Peyer's patch (tissue), 4 donors: ENCODE data around the gene NFATC2IP. TPM values are rescaled to one million over a fixed set of nuclear protein-coding genes. Genes with fewer than 3 reads are reported as not detected.
A peak's percentile ranks its signal among the peaks of the same experiment; 100 is the strongest.

ENCODE experiments used
- DNase-seq, 3 donors: peaks; one replicate each; pipeline ENCODE4 v3.0.0-alpha.2; 2017 to 2019
- H3K27ac ChIP-seq, 4 donors: fragments of 200-600 bp; sonication (generic); one replicate each; pipeline ENCODE4 v1.5.1; 2016 to 2019
- H3K27me3 ChIP-seq, 2 donors: fragments of 200-600 bp; sonication (generic); one replicate each; pipeline ENCODE4 v1.5.1; 2019
- H3K36me3 ChIP-seq, 3 donors: fragments of 200-600 bp; sonication (generic); one replicate each; pipeline ENCODE4 v1.5.1; 2016 to 2019
- H3K4me1 ChIP-seq, 4 donors: fragments of 200-600 bp; sonication (generic); one replicate each; pipeline ENCODE4 v1.5.1; 2016 to 2019
- H3K4me3 ChIP-seq, 4 donors: fragments of 200-600 bp; sonication (generic); 1 replicate in 3 of 4; 2 replicates in 1 of 4; pipeline ENCODE4 v1.5.1; 2016 to 2019; ENCODE audit warnings: mild to moderate bottlenecking in 1 of 4
- H3K9me3 ChIP-seq, 4 donors: fragments of 200-600 bp; sonication (generic); one replicate each; pipeline ENCODE4 v1.5.1; 2016 to 2019; ENCODE audit warnings: mild to moderate bottlenecking in 1 of 4
- POLR2A ChIP-seq, 2 donors: fragments of 450-650 bp; IDR thresholded peaks; one replicate each; pipeline ENCODE4 v1.5.1; 2017; ENCODE audit warnings: antibody characterized with exemption in 2 of 2, mild to moderate bottlenecking in 2 of 2, moderate library complexity in 2 of 2
- total RNA-seq, 4 donors: library from RNA; depleted of rRNA; stranded (reverse); fragments of >200 nt; gene quantifications; one replicate each; pipeline ENCODE4 v1.1.0, GENCODE V29; 2016
- TF ChIP-seq, protein P1 (sequence below), 6 experiments: fragments of 450-650 bp in 4 of 6; fragments of 200-600 bp in 2 of 6; sonication (generic) in 1 of 6; IDR thresholded peaks; one replicate each; pipeline ENCODE4 v1.5.1; 2017 to 2019; ENCODE audit warnings: antibody characterized with exemption in 6 of 6, mild to moderate bottlenecking in 3 of 6, moderate library complexity in 1 of 6

NFATC2IP gene
- total RNA-seq, 4 donors from 2014 or later, result 53.8 to 86.5 (median 79.6) TPM

DNA sequence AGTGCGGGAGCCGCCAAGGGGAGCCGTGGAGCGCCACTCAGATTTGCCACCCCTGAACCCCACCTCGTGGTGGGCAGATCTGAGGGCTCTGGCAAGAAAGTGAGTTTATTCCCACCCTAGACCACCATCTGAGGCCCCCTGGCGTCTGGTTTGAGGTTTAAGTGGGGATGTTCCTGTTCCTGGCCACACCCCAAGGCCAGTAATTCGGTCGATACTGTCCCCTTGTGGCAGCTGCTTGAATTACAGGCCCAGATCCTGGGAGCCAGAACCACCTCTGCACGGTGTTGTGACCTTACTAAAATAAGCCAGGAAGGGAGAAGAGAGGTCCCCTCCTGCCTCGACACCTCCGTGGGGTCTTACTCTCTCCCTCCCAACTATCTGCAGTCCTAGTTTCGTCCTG is 30.8 kb downstream of the NFATC2IP start:
- Histone ChIP-seq H3K36me3 (peaks cover 0 to 76% (median 0%) of the 10 kb centered on the region in 3 donors), H3K9me3 (no peaks in the 10 kb centered on the region), H3K4me1 (peaks cover 0 to 10% (median 5%) of the 10 kb centered on the region in 4 donors), H3K27ac (no peak overlapping the region), H3K27me3 (no peaks in the 10 kb centered on the region), H3K4me3 (no peak overlapping the region)
- no peak for TF ChIP-seq POLR2A (IDR thresholded peaks at IDR 0.05)
- TF ChIP-seq, protein P1, sequence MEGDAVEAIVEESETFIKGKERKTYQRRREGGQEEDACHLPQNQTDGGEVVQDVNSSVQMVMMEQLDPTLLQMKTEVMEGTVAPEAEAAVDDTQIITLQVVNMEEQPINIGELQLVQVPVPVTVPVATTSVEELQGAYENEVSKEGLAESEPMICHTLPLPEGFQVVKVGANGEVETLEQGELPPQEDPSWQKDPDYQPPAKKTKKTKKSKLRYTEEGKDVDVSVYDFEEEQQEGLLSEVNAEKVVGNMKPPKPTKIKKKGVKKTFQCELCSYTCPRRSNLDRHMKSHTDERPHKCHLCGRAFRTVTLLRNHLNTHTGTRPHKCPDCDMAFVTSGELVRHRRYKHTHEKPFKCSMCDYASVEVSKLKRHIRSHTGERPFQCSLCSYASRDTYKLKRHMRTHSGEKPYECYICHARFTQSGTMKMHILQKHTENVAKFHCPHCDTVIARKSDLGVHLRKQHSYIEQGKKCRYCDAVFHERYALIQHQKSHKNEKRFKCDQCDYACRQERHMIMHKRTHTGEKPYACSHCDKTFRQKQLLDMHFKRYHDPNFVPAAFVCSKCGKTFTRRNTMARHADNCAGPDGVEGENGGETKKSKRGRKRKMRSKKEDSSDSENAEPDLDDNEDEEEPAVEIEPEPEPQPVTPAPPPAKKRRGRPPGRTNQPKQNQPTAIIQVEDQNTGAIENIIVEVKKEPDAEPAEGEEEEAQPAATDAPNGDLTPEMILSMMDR (IDR thresholded peaks at IDR 0.05), result peak in 4 of 6 experiments; percentile 40 to 57 (median 47)
- DNase-seq, result no peak

DNA sequence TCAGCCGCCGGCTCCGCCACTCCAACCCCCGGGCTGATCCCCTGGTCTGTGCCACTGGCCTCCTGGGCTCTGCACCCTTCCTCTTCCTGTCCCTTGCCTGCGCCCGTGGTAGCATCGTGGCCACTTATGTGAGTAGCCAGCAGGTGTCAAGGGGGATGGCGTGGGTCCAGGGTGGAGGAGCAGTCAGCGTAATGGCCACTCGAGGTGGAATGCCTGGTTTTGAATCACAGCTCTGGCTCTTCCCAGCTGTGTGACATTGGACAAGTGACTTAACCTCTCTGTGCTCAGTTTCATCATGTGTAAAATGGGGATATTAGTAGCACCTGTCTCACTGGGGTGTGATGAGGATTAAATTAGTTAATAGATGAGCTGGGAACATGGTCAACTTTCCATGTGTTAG is 31.7 kb downstream of the NFATC2IP start:
- DNase-seq, result no peak
- peaks cover 0 to 10% (median 5%) of the 10 kb centered on the region in 4 donors for H3K4me1 ChIP-seq
- H3K9me3 ChIP-seq, result no peaks in the 10 kb centered on the region
- no peak overlapping the region for H3K4me3 ChIP-seq
- H3K27me3 ChIP-seq, result no peaks in the 10 kb centered on the region
- no peak overlapping the region for H3K27ac ChIP-seq
- TF ChIP-seq, protein P1 (IDR thresholded peaks at IDR 0.05), result no peak
- no peak for TF ChIP-seq POLR2A (IDR thresholded peaks at IDR 0.05)
- peaks cover 0 to 84% (median 0%) of the 10 kb centered on the region in 3 donors for H3K36me3 ChIP-seq

DNA sequence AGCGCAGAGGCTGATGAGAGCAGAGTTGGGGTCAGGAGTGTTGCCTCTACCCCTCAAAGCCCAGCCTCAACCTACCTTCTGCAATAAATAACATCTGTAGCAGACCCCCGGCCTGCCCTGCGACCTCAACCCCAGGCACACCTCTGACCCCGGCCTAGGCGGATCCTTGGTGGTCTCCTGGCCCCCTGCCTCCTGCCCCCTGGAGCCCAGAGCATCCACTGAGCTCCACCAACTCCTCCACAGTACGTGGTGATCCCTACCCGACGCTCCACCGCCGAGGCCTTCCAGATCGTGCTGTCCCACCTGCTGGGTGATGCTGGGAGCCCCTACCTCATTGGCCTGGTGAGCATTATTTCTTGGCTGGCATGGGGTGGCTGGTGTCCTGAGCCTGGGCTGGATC is 32.2 kb downstream of the NFATC2IP start:
- no peak for DNase-seq
- TF ChIP-seq, protein P1 (IDR thresholded peaks at IDR 0.05), result no peak
- TF ChIP-seq POLR2A (IDR thresholded peaks at IDR 0.05), result no peak
- H3K4me3 ChIP-seq, result no peak overlapping the region
- H3K9me3 ChIP-seq, result no peaks in the 10 kb centered on the region
- H3K27ac ChIP-seq, result no peak overlapping the region
- H3K36me3 ChIP-seq, result peaks cover 0 to 80% (median 0%) of the 10 kb centered on the region in 3 donors
- H3K27me3 ChIP-seq, result no peaks in the 10 kb centered on the region
- H3K4me1 ChIP-seq, result peaks cover 0 to 10% (median 5%) of the 10 kb centered on the region in 4 donors

DNA sequence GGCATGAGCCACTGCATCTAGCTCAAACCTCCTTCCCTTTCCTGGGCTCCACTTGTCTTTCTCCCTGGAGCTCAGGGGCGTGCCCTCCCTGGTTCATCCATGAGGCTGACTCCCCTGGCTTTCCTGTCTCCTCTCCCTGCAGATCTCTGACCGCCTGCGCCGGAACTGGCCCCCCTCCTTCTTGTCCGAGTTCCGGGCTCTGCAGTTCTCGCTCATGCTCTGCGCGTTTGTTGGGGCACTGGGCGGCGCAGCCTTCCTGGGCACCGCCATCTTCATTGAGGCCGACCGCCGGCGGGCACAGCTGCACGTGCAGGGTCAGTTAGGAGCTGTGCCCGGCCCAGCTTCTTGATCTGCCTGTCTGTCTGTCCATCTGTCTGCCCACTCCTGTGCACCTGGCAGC is 32.9 kb downstream of the NFATC2IP start:
- TF ChIP-seq POLR2A (IDR thresholded peaks at IDR 0.05), result no peak
- TF ChIP-seq, protein P1 (IDR thresholded peaks at IDR 0.05), result no peak
- Histone ChIP-seq H3K27ac (peak overlapping the region in 3 of 4 donors; percentile 76 to 80 (median 79)), H3K27me3 (no peaks in the 10 kb centered on the region), H3K4me1 (peaks cover 0 to 10% (median 5%) of the 10 kb centered on the region in 4 donors), H3K4me3 (no peak overlapping the region), H3K9me3 (no peaks in the 10 kb centered on the region), H3K36me3 (peaks cover 0 to 73% (median 0%) of the 10 kb centered on the region in 3 donors)
- no peak for DNase-seq

DNA sequence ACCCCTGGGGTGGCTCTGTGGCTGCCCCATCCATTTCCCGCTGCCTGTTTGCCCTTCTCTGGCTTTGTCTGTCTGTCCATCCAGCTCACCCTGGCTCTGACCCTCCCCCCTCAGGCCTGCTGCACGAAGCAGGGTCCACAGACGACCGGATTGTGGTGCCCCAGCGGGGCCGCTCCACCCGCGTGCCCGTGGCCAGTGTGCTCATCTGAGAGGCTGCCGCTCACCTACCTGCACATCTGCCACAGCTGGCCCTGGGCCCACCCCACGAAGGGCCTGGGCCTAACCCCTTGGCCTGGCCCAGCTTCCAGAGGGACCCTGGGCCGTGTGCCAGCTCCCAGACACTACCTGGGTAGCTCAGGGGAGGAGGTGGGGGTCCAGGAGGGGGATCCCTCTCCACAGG is 33.4 kb downstream of the NFATC2IP start:
- Histone ChIP-seq H3K36me3 (peaks cover 0 to 69% (median 0%) of the 10 kb centered on the region in 3 donors), H3K27ac (peak overlapping the region; percentile 62 to 80 (median 78)), H3K4me3 (peak overlapping the region in 1 of 4 donors; percentile 50), H3K4me1 (peaks cover 0 to 10% (median 5%) of the 10 kb centered on the region in 4 donors), H3K27me3 (no peaks in the 10 kb centered on the region), H3K9me3 (no peaks in the 10 kb centered on the region)
- no peak for DNase-seq
- TF ChIP-seq POLR2A (IDR thresholded peaks at IDR 0.05), result no peak
- TF ChIP-seq, protein P1 (IDR thresholded peaks at IDR 0.05), result no peak
